NCI-H1105 treated with DMSO at 0.1 percent for 48 hours (cell line): Measurements from ENCODE around the gene TPCN2.

Experiments used
- DNase-seq: peaks from one replicate; lab custom pipeline; 2025; lab: John Stamatoyannopoulos, UW

The TPCN2 gene

GRCh38 chr11:69167130-69167915, 118.6 kb downstream of the TPCN2 start:
- DNase-seq = no peak

DNA sequence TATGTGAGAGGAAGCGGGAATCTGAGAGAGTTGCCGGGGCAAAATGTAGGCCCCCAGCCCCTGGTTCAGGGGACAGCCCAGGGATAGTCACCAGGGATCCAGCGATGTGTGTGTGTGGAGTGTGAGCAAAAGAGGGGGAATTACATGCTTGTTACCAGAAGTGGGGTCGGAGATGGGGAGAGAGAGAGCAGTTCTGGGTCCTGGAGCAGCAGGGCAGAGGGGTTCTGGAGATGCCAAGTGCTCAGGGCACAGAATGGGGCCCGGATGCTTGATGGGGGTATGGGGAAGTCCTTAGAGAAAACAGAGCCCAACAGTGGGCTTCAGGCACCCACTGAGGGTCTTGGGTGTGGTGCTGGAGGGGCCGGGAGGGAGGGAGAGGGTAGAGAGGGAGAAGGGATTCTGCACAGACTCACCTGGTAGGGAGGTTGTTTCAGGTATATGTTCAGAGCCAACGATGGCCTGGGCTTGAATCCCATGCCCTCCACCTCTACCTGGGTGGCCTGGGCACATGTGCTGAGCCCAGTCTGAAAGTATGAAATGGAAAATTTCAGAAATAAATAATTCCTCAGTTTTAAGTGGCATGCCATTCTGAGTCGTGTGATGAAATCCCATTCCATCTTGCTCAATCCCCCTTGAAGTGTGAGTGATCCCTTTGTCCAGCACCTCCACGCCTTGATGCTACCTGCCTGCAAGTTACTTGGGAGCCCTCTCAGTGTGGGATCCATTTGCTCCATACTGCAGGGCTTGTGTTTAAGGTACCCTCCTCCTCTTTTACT, 119.4 kb downstream of the TPCN2 start:
- no peak for DNase-seq

DNA sequence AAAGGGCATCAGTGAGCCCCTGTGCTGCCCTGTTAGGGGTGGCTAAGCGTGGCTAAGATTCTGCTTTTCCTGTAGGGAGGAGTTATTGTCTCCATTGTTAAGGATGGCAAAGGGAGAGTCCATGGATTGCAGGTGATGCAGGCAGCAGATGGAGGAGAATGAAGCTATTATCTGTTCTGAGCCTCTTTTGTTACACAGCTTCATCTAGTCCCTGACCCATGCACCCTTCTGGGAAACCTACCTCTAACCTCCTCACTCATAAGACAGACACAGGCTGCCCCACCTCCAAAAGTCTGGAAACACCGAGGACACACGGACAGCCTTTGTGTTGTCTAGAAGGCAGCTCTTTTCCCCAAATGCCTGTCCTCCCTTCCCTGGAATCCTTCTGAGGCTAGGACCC, 120.7 kb downstream of the TPCN2 start:
- no peak for DNase-seq

DNA sequence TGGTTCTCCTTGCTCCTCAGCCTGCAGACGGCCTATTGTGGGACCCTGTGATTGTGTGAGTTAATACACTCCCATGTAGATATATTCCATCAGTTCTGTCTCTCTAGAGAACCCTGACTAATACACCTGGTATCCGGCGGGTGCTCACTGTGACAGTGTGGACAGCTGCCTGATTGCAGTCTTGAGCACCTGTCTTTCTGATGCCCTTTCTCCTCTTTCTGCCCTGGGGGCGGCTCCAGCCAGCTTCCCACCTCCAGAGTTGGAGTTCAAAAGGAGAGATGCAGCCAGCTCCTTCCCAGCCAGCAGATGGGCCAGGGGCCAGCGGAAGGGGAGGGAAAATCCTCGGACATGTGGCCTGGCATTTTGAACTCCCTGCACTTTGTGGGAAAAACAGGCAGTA, 122.0 kb downstream of the TPCN2 start:
- DNase-seq = no peak

DNA sequence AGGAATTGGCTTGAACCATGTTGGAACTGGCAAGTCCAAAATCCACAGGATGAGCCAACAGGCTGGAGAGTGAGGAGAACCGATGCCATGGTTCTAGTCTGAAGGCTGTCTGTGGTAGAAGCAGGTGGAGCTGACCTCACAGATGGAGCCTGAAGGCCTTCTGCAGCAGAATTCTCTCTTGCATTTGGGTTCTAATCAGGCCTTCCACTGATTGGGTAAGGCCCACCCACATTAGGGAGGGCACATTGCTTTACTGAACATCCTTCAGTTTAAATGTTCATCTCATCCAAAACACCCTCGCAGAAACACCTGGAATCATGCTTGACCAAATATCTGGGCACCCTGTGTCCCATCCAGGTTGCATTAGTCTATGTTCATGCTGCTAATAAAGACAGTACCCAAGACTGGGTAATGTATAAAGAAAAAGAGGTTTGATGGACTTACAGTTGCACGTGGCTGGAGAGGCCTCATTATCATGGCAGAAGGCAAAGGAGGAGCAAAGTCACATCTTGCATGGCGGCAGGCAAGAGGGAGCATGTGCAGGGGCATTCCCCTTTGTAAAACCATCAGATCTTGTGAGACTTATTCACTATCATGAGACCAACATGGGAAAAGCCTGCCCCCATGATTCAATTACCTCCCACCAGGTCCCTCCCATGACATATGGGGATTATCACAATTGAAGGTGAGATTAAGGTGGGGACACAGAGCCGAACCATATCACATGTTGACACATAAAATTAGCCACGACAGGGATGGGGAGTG, 122.9 kb downstream of the TPCN2 start:
- DNase-seq = no peak

DNA sequence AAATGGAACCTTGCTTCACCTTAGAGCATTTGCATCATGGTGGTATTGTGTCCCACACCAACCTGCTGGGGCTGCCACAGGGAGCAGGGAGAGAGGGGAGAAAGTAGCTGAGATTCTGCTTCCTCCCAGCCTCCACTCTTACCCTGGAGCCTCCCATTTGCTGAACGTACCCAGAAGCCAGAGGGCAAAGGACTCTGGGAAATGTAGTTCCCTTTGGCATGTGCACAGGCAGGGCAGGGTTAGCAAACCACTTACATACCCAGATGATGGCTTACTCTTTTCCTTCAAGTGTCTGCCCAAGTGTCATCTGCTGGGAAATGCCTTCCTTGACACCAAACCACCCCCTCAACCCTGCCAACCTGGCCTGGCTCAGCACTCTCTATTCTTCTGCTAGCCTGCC, 123.9 kb downstream of the TPCN2 start:
- no peak for DNase-seq

GRCh38 chr11:69173331-69173730, 124.6 kb downstream of the TPCN2 start:
- no peak for DNase-seq

DNA sequence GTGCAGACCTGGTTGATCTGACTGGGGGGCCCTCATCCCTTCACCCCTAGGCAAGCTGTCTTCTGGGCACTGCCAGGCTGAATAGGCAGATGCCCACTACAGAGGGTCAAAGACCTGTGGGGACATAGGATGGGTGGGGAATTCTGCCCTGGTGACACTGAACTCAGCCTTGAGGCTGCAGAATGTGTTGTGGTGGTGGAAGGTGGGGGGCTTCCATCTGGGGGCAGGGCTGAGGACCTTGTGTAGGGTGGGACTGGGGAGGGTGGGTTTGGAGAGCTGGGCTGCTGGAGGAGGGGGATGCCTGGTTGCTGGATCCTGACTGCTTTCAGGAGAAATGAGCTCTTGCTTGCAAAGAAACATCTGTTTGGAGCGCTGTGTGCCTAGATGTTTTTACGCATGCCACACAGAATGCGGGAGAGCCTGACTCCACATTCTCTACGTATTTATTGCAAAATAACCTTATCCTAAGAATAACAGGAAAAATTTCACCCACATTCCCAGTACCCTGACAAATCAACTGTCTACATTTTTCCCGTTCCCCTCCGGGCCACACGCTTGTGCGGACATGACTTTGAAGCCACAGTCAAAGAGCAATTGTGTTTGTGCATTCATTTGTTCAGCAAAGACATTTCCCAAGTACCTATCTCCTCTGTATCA, 125.3 kb downstream of the TPCN2 start:
- no peak for DNase-seq

- no peak for DNase-seq
These were observed 126.1 kb downstream of the TPCN2 start for GRCh38 chr11:69174841-69175240.

- DNase-seq = no peak
These were observed 130.2 kb downstream of the TPCN2 start for GRCh38 chr11:69178819-69179482.

DNA sequence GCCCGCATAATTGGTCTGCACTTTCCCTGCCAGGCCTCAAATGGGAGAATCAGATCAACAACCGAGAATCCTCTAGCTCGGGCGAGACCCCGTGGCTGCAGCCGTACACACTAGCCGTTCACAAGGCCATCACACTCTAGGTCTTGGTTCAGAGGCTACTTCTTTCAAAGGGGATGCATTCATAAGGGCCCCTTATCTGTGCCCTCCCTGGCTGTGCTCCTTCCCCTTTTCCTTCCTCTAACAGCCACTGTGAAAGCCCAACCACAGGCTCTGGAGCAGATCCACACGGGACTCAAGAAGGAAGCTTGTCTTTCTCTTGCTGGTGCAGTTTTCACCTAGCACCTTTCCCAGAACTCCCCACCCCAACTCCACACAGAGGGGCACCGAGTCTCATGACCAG, 131.5 kb downstream of the TPCN2 start:
- no peak for DNase-seq

- DNase-seq = no peak
These were observed 132.0 kb downstream of the TPCN2 start for GRCh38 chr11:69180726-69181125.

GRCh38 chr11:69183613-69184012, 134.9 kb downstream of the TPCN2 start:
- DNase-seq = no peak
